ENCODE results near the gene MYZAP. TPM values are rescaled to one million over a fixed set of nuclear protein-coding genes. Genes with fewer than 3 reads are reported as not detected.

MYZAP gene
- total and polyA plus RNA-seq, 2 of the 13 experiments (the other 11 are each of a cell fraction or from before 2014, with no cell fraction given): not detected

DNA sequence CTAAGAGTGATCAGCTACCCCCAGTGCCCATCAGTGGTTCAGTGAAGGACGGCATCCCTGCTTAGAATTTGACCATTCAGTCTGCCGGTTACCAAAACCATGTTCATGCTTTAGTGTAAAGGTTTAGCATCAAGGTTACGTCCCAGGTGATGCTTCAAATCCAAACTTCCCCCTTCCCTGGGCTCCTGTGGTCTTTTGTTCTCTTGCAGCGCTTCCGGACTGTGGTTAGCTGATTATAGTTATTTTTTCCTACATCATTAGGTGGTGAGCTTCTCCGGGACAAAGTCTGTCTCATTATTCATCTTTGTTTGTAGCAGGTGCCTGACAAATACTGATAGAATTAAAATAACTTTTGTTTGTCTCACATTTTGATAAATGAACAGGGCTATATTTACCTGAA is 28.3 kb upstream of the MYZAP start:
- WGBS (ENCODE audit: low lambda C conversion rate): 53% methylated on average over 6 of the region's 6 CpGs
- in situ Hi-C loops (cut with HindIII; ENCODE audit: extremely low pct_ligation_motif_present, low pct_unique_long_range_greater_than_20kb) (loop anchor here (5.0 kb wide), 1 partner anchor 49 kb away; no protein-coding TSS in a partner anchor), intact Hi-C loops (cut with micrococcal nuclease; ENCODE audit: unreplicated experiment) (loop anchor here (5.0 kb wide), 1 partner anchor 299 kb away; no protein-coding TSS in a partner anchor)
- Histone ChIP-seq H2AFZ (ENCODE audit: low read length) (no peak overlapping the region), H3K9me3 (ENCODE audit: low read length) (no peaks in the 10 kb centered on the region), H3K4me2 (ENCODE audit: low read depth, low read length) (no peak overlapping the region), H3K36me3 (replicated peaks in 1 of 2; ENCODE audit: control insufficient read depth in 1 of 2, insufficient read depth in 2 of 2, low read length in 2 of 2) (no peaks in the 10 kb centered on the region), H3K27ac (ENCODE audit: extremely low read length, insufficient read depth, low read length) (no peak overlapping the region), H3K27me3 (ENCODE audit: control insufficient read depth in 1 of 2, insufficient read depth in 2 of 2, low read length in 2 of 2) (0 out of 5 replicates have a peak, but pooled peaks cover 0 to 4% of the 10 kb centered on the region in 2 experiments), H3K79me2 (ENCODE audit: insufficient read depth, low read length) (no peaks in the 10 kb centered on the region), H3K4me1 (ENCODE audit: insufficient read depth, low read length) (peaks cover 11% of the 10 kb centered on the region), H4K20me1 (ENCODE audit: insufficient read depth, low read length) (no peaks in the 10 kb centered on the region), H3K9ac (ENCODE audit: insufficient read depth, low read depth, low read length) (no peak overlapping the region), H3K4me3 (replicated peaks in 1 of 3; ENCODE audit: insufficient read depth in 1 of 3, low read depth in 2 of 3, low read length in 3 of 3) (no peak overlapping the region)
- ATAC-seq: no peak
- DNase-seq (ENCODE audit: low spot score): no peak
- TF ChIP-seq ZNF232 (CRISPR knock-in tag; IDR thresholded peaks at IDR 0.05; ENCODE audit: borderline replicate concordance): no peak
- TF ChIP-seq, protein P1, sequence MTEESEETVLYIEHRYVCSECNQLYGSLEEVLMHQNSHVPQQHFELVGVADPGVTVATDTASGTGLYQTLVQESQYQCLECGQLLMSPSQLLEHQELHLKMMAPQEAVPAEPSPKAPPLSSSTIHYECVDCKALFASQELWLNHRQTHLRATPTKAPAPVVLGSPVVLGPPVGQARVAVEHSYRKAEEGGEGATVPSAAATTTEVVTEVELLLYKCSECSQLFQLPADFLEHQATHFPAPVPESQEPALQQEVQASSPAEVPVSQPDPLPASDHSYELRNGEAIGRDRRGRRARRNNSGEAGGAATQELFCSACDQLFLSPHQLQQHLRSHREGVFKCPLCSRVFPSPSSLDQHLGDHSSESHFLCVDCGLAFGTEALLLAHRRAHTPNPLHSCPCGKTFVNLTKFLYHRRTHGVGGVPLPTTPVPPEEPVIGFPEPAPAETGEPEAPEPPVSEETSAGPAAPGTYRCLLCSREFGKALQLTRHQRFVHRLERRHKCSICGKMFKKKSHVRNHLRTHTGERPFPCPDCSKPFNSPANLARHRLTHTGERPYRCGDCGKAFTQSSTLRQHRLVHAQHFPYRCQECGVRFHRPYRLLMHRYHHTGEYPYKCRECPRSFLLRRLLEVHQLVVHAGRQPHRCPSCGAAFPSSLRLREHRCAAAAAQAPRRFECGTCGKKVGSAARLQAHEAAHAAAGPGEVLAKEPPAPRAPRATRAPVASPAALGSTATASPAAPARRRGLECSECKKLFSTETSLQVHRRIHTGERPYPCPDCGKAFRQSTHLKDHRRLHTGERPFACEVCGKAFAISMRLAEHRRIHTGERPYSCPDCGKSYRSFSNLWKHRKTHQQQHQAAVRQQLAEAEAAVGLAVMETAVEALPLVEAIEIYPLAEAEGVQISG (CRISPR knock-in tag; IDR thresholded peaks at IDR 0.05): no peak
- TF ChIP-seq RORA (CRISPR knock-in tag; IDR thresholded peaks at IDR 0.05): no peak
- no peak for TF ChIP-seq FOXO1 (CRISPR knock-in tag; IDR thresholded peaks at IDR 0.05)
- no peak for TF ChIP-seq ZNF577 (CRISPR knock-in tag; IDR thresholded peaks at IDR 0.05; ENCODE audit: borderline replicate concordance, low read depth)
- TF ChIP-seq PHB2 (IDR thresholded peaks at IDR 0.05; ENCODE audit: partially characterized antibody): no peak
- no peak for TF ChIP-seq NCOA1 (CRISPR knock-in tag; IDR thresholded peaks at IDR 0.05)
- no peak for TF ChIP-seq ZSCAN20 (CRISPR knock-in tag; IDR thresholded peaks at IDR 0.05; ENCODE audit: borderline replicate concordance)
- TF ChIP-seq PITX1 (CRISPR knock-in tag; IDR thresholded peaks at IDR 0.05): no peak
- TF ChIP-seq TOPORS (CRISPR knock-in tag; IDR thresholded peaks at IDR 0.05): no peak
- no peak for TF ChIP-seq NR2F1 (CRISPR knock-in tag; IDR thresholded peaks at IDR 0.05)
- no peak for TF ChIP-seq ZEB1 (IDR thresholded peaks at IDR 0.05; ENCODE audit: insufficient replicate concordance, low read depth)
- TF ChIP-seq ZFP36 (IDR thresholded peaks at IDR 0.05; ENCODE audit: borderline replicate concordance, low read depth, low read length, partially characterized antibody): no peak
- no peak for TF ChIP-seq RAD21 (CRISPR knock-in tag; IDR thresholded peaks at IDR 0.05)
- no peak for FAIRE-seq
- POLR2A ChIA-PET: no interaction called here
- CTCF ChIA-PET (ENCODE audit: low intra/inter-chr PET ratio, low total read pairs): no interaction called here
- BruUV-seq (replicated peaks): no TSS peak
